Osteocyte (in vitro differentiated cells): ENCODE data around the gene SLC25A28. TPM values are rescaled to one million over a fixed set of nuclear protein-coding genes. Genes with fewer than 3 reads are reported as not detected.
"Not testable (repeated sequence)": the region's sequence is repeated elsewhere in the genome, so short reads cannot be mapped to it uniquely, and the experiment has no call there.

Experiments
- DNase-seq: peaks from one replicate; pipeline ENCODE4 v3.0.0; 2021; ENCODE audit warnings: mixed read lengths; ENCODE audit not compliant: unreplicated experiment; ENCODE audit errors: extremely low spot score
- H3K27ac Mint-ChIP-seq: one replicate; pipeline ENCODE4 v1.8.0; 2021; ENCODE audit warnings: mild to moderate bottlenecking, mixed read lengths; ENCODE audit not compliant: unreplicated experiment
- H3K27me3 Mint-ChIP-seq: one replicate; pipeline ENCODE4 v1.8.0; 2021; ENCODE audit warnings: mixed read lengths; ENCODE audit not compliant: unreplicated experiment
- H3K36me3 Mint-ChIP-seq: one replicate; pipeline ENCODE4 v1.8.0; 2021; ENCODE audit warnings: mixed read lengths; ENCODE audit not compliant: unreplicated experiment
- H3K4me1 Mint-ChIP-seq: one replicate; pipeline ENCODE4 v1.8.0; 2021; ENCODE audit warnings: mixed read lengths; ENCODE audit not compliant: unreplicated experiment
- H3K4me3 Mint-ChIP-seq: one replicate; pipeline ENCODE4 v1.8.0; 2021; ENCODE audit warnings: mild to moderate bottlenecking, moderate library complexity, mixed read lengths; ENCODE audit not compliant: unreplicated experiment
- H3K9me3 Mint-ChIP-seq: one replicate; pipeline ENCODE4 v1.8.0; 2021; ENCODE audit warnings: mixed read lengths; ENCODE audit not compliant: unreplicated experiment
- total RNA-seq: library from RNA; stranded (reverse); gene quantifications from 2 replicates; pipeline ENCODE4 v1.2.1, GENCODE V29; 2021
- TF ChIP-seq, protein P1 (sequence below): fragments of 200-600 bp; sonication (generic); IDR thresholded peaks from 2 replicates; pipeline ENCODE4 v1.5.0; 2021; ENCODE audit warnings: antibody characterized with exemption, mild to moderate bottlenecking, moderate library complexity

Gene SLC25A28
- total RNA-seq, 1 donor from 2014 or later, result 32.9 TPM

DNA sequence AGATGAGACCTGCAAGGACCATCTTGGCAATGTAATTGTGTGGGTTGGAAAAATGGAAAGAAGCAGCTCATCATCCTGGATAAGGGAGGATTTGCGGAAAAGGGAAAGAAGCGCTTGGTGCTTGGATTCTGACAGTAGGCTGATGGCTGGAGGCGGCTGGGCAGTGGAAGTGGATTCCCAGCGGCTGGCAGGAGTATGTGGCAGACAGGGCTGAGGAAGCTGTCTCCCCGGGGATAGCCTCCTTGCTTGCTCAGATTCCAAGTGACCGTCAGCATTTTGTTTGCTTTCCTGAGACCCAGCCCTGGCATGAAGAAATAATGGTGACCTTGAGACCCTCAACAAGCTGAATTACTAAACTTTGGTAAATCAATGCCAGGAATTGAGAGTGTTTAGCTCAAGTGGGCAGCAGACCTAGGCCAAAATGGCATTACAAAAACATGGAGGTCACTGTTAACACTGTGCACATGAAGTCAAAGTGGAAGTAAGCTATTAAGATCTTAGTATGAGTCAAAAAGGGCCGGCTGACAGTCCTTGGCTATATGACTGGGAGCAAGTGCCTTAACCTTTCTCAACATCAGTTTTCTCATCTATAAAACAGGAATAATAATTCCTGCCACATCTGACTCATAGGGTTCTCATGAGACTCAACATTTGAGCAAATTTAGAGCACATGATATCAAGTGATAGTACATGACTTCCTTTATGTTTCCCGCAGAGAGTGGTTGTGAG is 21.3 kb downstream of the SLC25A28 start:
- no peak for DNase-seq
- TF ChIP-seq, protein P1, sequence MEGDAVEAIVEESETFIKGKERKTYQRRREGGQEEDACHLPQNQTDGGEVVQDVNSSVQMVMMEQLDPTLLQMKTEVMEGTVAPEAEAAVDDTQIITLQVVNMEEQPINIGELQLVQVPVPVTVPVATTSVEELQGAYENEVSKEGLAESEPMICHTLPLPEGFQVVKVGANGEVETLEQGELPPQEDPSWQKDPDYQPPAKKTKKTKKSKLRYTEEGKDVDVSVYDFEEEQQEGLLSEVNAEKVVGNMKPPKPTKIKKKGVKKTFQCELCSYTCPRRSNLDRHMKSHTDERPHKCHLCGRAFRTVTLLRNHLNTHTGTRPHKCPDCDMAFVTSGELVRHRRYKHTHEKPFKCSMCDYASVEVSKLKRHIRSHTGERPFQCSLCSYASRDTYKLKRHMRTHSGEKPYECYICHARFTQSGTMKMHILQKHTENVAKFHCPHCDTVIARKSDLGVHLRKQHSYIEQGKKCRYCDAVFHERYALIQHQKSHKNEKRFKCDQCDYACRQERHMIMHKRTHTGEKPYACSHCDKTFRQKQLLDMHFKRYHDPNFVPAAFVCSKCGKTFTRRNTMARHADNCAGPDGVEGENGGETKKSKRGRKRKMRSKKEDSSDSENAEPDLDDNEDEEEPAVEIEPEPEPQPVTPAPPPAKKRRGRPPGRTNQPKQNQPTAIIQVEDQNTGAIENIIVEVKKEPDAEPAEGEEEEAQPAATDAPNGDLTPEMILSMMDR, result no peak
- no peaks in the 10 kb centered on the region for H3K4me1 Mint-ChIP-seq
- peaks cover 49% of the 10 kb centered on the region for H3K27me3 Mint-ChIP-seq
- no peak overlapping the region for H3K4me3 Mint-ChIP-seq
- no peaks in the 10 kb centered on the region for H3K9me3 Mint-ChIP-seq
- H3K27ac Mint-ChIP-seq, result no peak overlapping the region
- no peaks in the 10 kb centered on the region for H3K36me3 Mint-ChIP-seq

DNA sequence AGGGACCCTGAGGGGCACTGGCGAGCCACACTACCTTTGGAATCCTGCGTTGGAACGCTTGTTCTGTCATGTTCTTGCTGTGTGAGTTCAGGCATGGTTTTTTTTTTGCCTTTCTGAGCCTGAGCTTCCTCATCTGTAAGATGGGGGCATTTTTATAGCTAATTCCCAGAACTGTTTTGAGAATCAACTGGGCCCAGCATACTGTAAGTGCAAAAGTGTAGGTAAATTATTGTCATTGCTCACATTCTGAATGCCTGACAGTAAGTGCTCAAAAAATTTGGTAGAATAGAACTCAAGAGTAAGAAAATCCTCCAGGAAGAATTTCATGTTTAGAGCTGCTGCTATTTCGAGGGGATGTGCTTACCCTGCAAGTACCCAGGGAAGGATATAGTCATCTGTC is 22.2 kb downstream of the SLC25A28 start:
- no peak overlapping the region for H3K4me3 Mint-ChIP-seq
- H3K4me1 Mint-ChIP-seq, result no peaks in the 10 kb centered on the region
- no peak for DNase-seq
- TF ChIP-seq, protein P1, result no peak
- H3K27me3 Mint-ChIP-seq, result peaks cover 50% of the 10 kb centered on the region
- H3K27ac Mint-ChIP-seq, result no peak overlapping the region
- no peaks in the 10 kb centered on the region for H3K9me3 Mint-ChIP-seq
- no peaks in the 10 kb centered on the region for H3K36me3 Mint-ChIP-seq

GRCh38 chr10:99596708-99597107 is 23.5 kb downstream of the SLC25A28 start:
- not testable (repeated sequence) for H3K4me3 Mint-ChIP-seq, DNase-seq, H3K9me3 Mint-ChIP-seq, H3K27ac Mint-ChIP-seq, H3K4me1 Mint-ChIP-seq, H3K36me3 Mint-ChIP-seq
- H3K27me3 Mint-ChIP-seq, result peaks cover 44% of the 10 kb centered on the region

GRCh38 chr10:99595770-99596465 is 24.3 kb downstream of the SLC25A28 start:
- Mint-ChIP-seq H3K9me3 (no peaks in the 10 kb centered on the region), H3K4me1 (no peaks in the 10 kb centered on the region), H3K36me3 (no peaks in the 10 kb centered on the region), H3K27me3 (peaks cover 39% of the 10 kb centered on the region), H3K27ac (no peak overlapping the region), H3K4me3 (no peak overlapping the region)
- TF ChIP-seq, protein P1, result no peak
- no peak for DNase-seq

GRCh38 chr10:99595236-99595635 is 25.0 kb downstream of the SLC25A28 start:
- H3K4me1 Mint-ChIP-seq, result no peaks in the 10 kb centered on the region
- TF ChIP-seq, protein P1, result no peak
- H3K4me3 Mint-ChIP-seq, result no peak overlapping the region
- DNase-seq, result no peak
- peaks cover 44% of the 10 kb centered on the region for H3K27me3 Mint-ChIP-seq
- no peaks in the 10 kb centered on the region for H3K9me3 Mint-ChIP-seq
- H3K27ac Mint-ChIP-seq, result no peak overlapping the region
- no peaks in the 10 kb centered on the region for H3K36me3 Mint-ChIP-seq
